ENCODE data around the gene TLCD2.
"Not testable (repeated sequence)": the region's sequence is repeated elsewhere in the genome, so short reads cannot be mapped to it uniquely, and the experiment has no call there.

The TLCD2 gene

GRCh38 chr17:1716076-1716911 is 6.1 kb upstream of the TLCD2 start:
- peak; percentile 100 for DNase-seq (ENCODE audit: low read depth)

DNA sequence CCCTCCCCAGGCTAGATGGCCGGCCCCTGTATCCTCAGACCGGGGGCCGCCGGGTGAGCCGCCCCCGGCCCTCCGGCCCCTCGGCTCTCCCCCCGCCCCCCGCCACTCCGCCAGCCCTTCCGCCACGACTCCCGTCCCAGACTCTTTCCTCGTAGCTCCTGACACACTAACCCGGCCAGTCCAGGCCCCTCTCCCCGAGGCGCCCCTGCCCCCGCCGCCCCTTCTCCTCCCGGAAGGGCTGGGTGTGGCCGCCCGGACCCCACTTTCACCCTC is 5.6 kb upstream of the TLCD2 start:
- no peak for DNase-seq (ENCODE audit: low read depth)

GRCh38 chr17:1714980-1715802 is 5.0 kb upstream of the TLCD2 start:
- DNase-seq (ENCODE audit: low read depth): peak; percentile 35

DNA sequence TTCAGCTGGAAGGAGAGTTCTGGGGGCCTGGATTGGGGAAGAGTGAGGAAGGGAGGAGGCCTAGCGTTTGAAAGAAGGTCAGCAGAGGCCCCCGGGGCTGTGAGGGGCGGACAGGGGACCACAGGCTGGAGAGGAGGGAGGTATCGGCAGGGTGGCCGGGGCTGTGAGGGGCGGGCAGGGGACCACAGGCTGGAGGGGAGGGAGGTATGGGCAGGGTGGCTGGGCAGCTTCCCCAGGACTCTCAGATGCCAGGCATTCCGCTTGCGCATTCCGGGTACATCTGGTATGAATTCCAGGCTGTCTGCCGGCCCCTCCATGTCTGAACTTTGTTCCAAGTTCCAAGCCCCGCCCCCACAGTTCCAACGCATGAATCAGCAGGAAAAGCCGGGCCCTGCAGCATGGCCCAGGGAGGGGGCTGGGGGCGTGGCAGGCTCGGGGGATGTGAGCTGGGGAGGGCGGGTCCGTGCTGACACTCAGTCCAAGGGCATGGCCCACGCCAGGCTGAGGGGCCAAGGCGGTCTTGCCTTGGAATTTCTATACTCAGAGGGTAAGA is 4.3 kb upstream of the TLCD2 start:
- DNase-seq (ENCODE audit: low read depth): no peak

- no peak for DNase-seq (ENCODE audit: low read depth)
These were observed 3.8 kb upstream of the TLCD2 start for GRCh38 chr17:1713878-1714426.

DNA sequence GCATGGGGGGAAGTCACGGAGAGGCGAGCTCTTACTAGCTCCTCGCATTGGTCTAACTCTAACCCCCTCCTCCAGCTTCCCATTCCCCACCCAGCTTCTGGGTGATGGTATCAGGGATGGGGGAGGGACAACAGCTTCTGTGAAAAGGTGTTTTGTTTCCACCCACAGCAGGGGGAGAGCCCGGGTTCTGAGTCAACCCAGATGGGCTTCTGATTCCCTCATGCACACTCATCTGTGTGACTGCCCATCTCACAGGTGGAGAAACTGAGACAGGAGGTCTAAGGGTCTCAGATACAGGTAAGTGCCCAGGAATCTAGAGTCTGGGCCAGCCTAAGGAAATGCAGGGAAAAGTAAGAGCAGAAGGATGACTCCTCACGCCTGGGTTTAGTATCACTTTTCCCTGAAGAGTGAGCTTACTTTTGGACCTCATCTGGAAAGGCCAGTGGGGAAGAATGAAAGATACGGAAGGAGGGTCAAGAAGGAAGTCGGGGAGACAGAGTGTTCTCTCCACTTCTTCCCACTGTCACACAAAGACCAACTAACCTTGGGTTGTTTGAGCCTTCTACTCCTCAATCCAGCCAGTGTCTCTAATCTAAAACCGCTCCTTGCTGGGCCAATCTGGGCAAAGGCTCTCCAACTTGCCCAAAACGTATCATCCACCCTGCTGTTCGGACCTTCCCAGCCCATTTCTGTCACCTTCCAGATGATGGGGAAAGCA is 3.1 kb upstream of the TLCD2 start:
- no peak for DNase-seq (ENCODE audit: low read depth)

- DNase-seq (ENCODE audit: low read depth): no peak
These were observed 2.1 kb upstream of the TLCD2 start for GRCh38 chr17:1712271-1712670.

GRCh38 chr17:1711804-1712203 is 1.6 kb upstream of the TLCD2 start:
- no peak for DNase-seq (ENCODE audit: low read depth)

DNA sequence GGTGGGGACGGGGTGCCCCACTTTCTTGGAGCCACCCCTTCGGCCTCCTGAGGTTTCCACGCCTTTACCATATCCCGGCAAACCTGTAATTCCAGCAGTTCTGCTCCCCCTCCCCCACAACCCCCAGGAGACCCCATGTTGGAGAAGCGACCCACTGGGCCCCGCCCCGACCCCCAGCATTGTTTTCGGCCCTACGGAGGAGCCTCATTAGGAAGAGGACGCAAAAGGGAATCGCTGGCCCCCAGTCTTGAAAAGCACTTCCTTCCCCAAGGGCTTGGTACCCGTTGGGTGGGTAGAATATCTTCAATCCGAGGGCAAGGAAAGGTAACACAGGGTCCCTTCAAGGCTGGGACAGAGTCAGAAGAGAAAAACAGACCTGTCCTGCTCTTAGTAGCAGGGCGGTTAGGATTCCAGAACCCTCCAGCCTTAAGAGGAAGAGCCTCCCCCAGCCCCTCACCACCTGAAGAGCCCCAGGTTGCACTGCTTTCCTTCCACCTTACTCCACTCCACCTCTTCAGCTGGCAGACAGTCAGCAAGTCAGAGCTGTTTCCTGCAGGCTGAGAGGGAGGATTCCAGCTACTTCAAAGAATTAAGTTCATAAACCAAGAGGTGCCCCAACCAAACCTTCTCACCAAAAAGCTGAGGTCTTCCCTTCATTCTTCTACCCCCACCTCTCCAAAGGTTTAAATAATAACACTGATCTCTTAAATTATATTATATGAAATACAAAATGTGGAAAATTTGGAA is 803 bp upstream of the TLCD2 start:
- no peak for DNase-seq (ENCODE audit: low read depth)

GRCh38 chr17:1709403-1709951 is 700 bp downstream of the TLCD2 start:
- no peak for DNase-seq (ENCODE audit: low read depth)

GRCh38 chr17:1708791-1709346 is 1.3 kb downstream of the TLCD2 start:
- not testable (repeated sequence) for DNase-seq (ENCODE audit: low read depth)

DNA sequence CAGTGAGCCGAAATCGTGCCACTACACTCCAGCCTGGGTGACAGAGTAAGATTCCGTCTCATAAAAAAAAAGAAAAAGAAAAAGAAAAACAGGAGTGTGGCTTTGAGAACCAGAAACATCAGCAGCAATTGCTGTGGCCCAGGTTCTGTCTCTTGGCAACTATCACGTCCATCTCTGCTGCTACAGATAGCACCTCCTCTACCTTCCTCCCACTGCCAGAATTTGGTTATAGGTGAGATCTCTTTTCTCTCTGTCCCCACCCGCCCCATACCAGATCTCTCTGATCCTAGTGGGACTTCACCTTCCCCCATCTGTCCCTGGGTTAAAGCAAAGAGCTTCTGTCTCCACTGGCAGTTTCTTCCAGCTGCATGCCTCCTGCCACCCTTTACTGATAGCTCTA is 3.1 kb downstream of the TLCD2 start:
- DNase-seq (ENCODE audit: low read depth): no peak

DNA sequence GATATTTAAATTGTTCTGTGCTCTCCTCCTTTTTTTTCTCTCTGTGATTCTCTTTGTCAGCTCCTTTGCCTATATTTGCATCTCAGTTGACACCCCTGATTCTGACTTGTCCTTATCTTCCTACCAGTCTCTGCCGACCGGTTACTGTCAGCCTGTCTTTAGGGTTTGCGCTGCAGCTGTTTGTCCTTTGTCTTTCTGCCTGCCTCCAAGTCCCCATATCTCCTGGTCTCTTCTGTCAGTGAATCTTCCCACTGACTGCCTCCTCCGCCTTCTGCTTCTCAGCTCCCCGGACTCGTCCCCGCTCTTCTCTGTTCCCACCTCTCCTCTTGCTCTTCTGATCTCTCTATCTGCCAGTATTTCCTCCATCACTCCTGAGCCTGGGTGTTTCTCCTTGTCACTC is 5.2 kb downstream of the TLCD2 start:
- no peak for DNase-seq (ENCODE audit: low read depth)

GRCh38 chr17:1703063-1703462 is 7.1 kb downstream of the TLCD2 start:
- no peak for DNase-seq (ENCODE audit: low read depth)

GRCh38 chr17:1699891-1700290 is 10.3 kb downstream of the TLCD2 start:
- DNase-seq (ENCODE audit: low read depth): not testable (repeated sequence)

- DNase-seq (ENCODE audit: low read depth): no peak
These were observed 12.5 kb downstream of the TLCD2 start for GRCh38 chr17:1697681-1698080.

DNA sequence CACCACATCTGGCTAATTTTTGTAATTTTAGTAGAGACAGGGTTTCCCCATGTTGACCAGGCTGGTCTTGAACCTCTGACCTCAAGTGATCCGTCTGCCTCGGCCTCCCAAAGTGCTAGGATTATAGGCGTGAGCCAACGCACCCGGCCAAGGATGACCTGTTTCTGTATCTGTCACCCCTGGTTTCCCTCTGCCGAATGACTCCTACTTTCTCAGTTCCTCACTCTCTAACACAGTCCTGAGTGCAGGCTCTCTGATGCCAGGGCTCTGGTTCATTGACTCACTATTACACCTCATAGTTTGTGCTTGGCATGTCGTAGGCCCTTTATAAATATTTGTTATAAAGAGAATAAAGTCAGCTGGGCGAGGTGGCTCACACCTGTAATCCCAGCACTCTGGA is 14.8 kb downstream of the TLCD2 start:
- DNase-seq (ENCODE audit: low read depth): no peak

DNA sequence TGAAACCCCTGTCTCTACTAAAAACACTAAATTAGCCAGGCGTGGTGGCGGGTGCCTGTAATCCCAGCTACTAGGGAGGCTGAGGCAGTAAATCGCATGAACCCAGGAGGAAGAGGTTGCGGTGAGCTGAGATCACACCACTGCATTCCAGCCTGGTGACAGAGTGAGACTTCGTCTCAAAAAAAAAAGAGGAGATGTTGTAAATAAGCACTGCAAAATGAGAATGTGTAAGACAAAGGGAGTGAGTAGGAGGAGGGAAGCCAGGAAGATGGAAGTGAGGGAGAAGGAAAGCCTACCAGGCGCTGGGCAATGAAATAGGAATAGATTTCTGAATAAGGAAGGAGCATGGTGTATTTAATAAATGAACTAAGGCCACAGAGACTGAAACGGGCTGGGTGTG is 16.8 kb downstream of the TLCD2 start:
- no peak for DNase-seq (ENCODE audit: low read depth)

DNA sequence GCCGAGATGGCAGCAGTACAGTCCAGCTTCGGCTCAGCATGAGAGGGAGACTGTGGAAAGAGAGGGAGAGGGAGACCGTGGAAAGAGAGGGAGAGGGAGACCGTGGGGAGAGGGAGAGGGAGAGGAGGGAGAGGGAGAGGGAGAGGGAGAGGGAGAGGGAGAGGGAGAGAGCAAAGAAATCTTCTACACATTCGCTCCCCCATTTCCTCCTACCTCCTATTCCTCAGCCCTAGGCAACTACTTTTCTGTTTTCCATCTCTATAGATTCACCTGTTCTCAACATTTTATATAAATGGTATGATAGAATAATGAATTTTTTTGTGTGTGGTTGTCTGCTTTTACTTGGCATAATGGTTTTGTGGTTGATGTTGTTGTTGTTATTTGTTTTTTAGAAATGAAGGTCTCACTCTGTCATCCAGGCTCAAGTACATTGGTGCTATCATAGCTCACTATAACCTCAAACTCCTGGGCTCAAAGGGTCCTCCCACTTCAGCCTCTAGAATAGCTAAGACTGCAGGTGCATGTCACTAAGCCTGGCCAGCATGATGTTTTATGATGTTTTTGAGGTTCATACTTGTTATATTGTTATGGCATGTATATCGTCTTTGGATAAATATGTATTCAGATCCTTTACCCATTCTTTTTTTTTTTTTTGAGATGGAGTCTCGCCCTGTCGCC is 19.5 kb downstream of the TLCD2 start:
- DNase-seq (ENCODE audit: low read depth): no peak

GRCh38 chr17:1688405-1688804 is 21.8 kb downstream of the TLCD2 start:
- not testable (repeated sequence) for DNase-seq (ENCODE audit: low read depth)
